OCI-LY3 (cell line): Measurements from ENCODE around the gene MPHOSPH6.

Source experiments
- H2AFZ ChIP-seq: fragments of 200-600, 300-600 bp; shearing (Covaris generic); 2 replicates; pipeline ENCODE4 v1.6.0; 2014; ENCODE audit warnings: antibody characterized with exemption, low read depth, low read length
- H3K27ac ChIP-seq: fragments of 200-600, 300-600 bp; sonication (generic); 2 replicates; pipeline ENCODE4 v1.5.1; 2014; ENCODE audit warnings: mild to moderate bottlenecking, low read length, moderate library complexity, mixed read lengths
- H3K27me3 ChIP-seq: fragments of 200-600, 300-600 bp; sonication (generic); 2 replicates; pipeline ENCODE4 v1.6.1; 2014; ENCODE audit warnings: low read depth, low read length, mixed read lengths
- H3K36me3 ChIP-seq: fragments of 200-600, 300-600 bp; sonication (generic); replicated peaks from 2 replicates; pipeline ENCODE3; 2014; ENCODE audit warnings: low read depth, low read length, mixed read lengths
- H3K4me1 ChIP-seq: fragments of 300-600, 200-600 bp; sonication (generic); 2 replicates; pipeline ENCODE4 v1.6.1; 2014; ENCODE audit warnings: low read length, mixed read lengths
- H3K4me2 ChIP-seq: fragments of 200-600, 300-600 bp; sonication (generic); 2 replicates; pipeline ENCODE4 v1.6.1; 2014; ENCODE audit warnings: low read length, mixed read lengths
- H3K4me3 ChIP-seq: fragments of 300-600, 200-600 bp; sonication (generic); 2 replicates; pipeline ENCODE4 v1.5.1; 2014; ENCODE audit warnings: antibody characterized with exemption, mild to moderate bottlenecking, low read length, moderate library complexity
- H3K79me2 ChIP-seq: fragments of 300-600, 200-600 bp; shearing (Covaris generic); 2 replicates; pipeline ENCODE4 v1.6.1; 2014; ENCODE audit warnings: mild to moderate bottlenecking, low read length, mixed read lengths
- H3K9ac ChIP-seq: fragments of 300-600, 200-600 bp; shearing (Covaris generic); 2 replicates; pipeline ENCODE4 v1.6.0; 2014; ENCODE audit warnings: mild to moderate bottlenecking, low read length, moderate library complexity
- H3K9me3 ChIP-seq: fragments of 200-600, 300-600 bp; shearing (Covaris generic); 2 replicates; pipeline ENCODE4 v1.6.1; 2014; ENCODE audit warnings: low read length, mixed read lengths; ENCODE audit not compliant: insufficient read depth
- H4K20me1 ChIP-seq: fragments of 200-600, 300-600 bp; sonication (generic); 2 replicates; pipeline ENCODE4 v1.6.1; 2016; ENCODE audit warnings: low read length, mixed read lengths; ENCODE audit not compliant: insufficient read depth
- EZH2phosphoT487 ChIP-seq: fragments of 200-600 bp; shearing (Covaris generic); IDR thresholded peaks from 2 replicates; pipeline ENCODE4 v1.6.1; 2018; ENCODE audit warnings: antibody characterized with exemption, mixed run types, low read depth
- TF ChIP-seq, protein P1 (sequence below): fragments of 200-600, 300-600 bp; sonication (generic); IDR thresholded peaks from 2 replicates; pipeline ENCODE4 v1.5.1; 2014; ENCODE audit warnings: antibody characterized with exemption, low read length, low read depth

MPHOSPH6 gene

DNA sequence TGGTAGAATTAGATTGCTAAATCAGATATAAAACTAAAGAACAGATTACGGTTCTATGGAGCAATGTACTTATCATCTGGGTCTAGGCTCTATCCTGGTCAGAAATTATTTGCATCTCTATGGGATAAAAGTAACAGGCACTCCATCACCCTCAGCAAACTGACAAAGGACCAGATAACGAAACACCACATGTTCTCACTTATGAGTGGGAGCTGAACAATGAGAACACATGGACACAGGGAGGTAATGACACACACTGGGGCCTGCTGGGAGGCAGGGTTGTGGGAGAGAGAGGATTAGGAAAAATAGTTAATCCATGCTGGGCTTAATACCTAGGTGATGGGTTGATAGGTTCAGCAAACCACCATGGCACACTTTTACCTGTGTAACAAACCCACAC, 61.9 kb downstream of the MPHOSPH6 start:
- Histone ChIP-seq H2AFZ (no peak overlapping the region), H3K79me2 (no peaks in the 10 kb centered on the region), H4K20me1 (no peaks in the 10 kb centered on the region), H3K27me3 (peaks cover 13% of the 10 kb centered on the region; the same call in 1 of the 2 replicates), H3K36me3 (no peaks in the 10 kb centered on the region), H3K4me3 (no peak overlapping the region), H3K4me1 (peaks cover 9% of the 10 kb centered on the region; the same call in 1 of the 2 replicates), H3K9me3 (no peaks in the 10 kb centered on the region), H3K4me2 (no peak overlapping the region), H3K27ac (no peak overlapping the region), H3K9ac (no peak overlapping the region)
- TF ChIP-seq EZH2phosphoT487: no peak
- TF ChIP-seq, protein P1, sequence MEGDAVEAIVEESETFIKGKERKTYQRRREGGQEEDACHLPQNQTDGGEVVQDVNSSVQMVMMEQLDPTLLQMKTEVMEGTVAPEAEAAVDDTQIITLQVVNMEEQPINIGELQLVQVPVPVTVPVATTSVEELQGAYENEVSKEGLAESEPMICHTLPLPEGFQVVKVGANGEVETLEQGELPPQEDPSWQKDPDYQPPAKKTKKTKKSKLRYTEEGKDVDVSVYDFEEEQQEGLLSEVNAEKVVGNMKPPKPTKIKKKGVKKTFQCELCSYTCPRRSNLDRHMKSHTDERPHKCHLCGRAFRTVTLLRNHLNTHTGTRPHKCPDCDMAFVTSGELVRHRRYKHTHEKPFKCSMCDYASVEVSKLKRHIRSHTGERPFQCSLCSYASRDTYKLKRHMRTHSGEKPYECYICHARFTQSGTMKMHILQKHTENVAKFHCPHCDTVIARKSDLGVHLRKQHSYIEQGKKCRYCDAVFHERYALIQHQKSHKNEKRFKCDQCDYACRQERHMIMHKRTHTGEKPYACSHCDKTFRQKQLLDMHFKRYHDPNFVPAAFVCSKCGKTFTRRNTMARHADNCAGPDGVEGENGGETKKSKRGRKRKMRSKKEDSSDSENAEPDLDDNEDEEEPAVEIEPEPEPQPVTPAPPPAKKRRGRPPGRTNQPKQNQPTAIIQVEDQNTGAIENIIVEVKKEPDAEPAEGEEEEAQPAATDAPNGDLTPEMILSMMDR: no peak

DNA sequence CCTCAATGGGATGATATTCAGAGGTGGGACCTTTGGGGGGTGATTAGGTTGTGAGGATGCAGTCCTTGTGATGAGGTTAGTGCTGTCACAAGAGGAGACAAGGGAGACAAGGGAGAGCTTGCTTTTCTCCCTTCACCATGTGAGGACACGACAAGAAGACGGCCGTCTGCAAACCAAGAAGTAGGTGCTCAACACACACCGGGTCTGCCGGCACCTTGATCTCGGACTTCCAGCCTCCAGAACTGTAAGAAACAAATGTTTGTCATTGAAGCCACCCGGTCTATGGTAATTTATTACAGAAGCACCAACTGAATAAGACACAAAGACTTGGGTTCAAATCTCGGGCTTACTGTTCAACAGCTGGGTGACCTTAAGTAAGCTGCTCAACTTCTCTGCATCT, 64.9 kb downstream of the MPHOSPH6 start:
- Histone ChIP-seq H3K36me3 (no peaks in the 10 kb centered on the region), H2AFZ (no peak overlapping the region), H3K9ac (no peak overlapping the region), H4K20me1 (no peaks in the 10 kb centered on the region), H3K4me1 (no peaks in the 10 kb centered on the region), H3K27me3 (peaks cover 36% of the 10 kb centered on the region; the same call in 1 of the 2 replicates), H3K4me3 (no peak overlapping the region), H3K27ac (no peak overlapping the region), H3K79me2 (no peaks in the 10 kb centered on the region), H3K9me3 (no peaks in the 10 kb centered on the region), H3K4me2 (no peak overlapping the region)
- no peak for TF ChIP-seq EZH2phosphoT487
- TF ChIP-seq, protein P1: no peak
